NCI-H2171 treated with DMSO at 0.1 percent for 48 hours (cell line): ENCODE results near the gene TTC33.
A peak's percentile ranks its signal among the peaks of the same experiment; 100 is the strongest.
"Not testable (repeated sequence)": the region's sequence is repeated elsewhere in the genome, so short reads cannot be mapped to it uniquely, and the experiment has no call there.

Experiments used
- DNase-seq: peaks from one replicate; lab custom pipeline; 2025; lab: John Stamatoyannopoulos, UW

TTC33 gene

DNA sequence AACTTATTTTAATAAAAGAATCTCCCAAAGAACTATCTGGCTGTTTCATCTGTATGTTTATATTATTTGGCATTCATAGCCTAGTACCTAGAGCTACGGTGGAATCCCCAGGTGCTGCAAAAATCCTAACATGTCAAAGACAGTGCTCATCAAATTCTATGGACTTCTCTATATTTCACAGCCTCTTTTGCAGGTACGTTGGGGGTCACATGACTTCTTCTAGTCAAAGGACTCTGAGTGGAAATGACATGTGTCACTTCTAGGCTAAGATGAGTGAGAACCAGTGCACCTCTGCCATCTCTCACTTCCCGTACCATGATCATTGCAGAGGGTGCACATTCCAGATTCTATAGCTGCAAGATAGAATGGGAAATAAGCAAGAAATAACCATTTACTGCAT lies 148.6 kb downstream of the TTC33 start:
- no peak for DNase-seq

DNA sequence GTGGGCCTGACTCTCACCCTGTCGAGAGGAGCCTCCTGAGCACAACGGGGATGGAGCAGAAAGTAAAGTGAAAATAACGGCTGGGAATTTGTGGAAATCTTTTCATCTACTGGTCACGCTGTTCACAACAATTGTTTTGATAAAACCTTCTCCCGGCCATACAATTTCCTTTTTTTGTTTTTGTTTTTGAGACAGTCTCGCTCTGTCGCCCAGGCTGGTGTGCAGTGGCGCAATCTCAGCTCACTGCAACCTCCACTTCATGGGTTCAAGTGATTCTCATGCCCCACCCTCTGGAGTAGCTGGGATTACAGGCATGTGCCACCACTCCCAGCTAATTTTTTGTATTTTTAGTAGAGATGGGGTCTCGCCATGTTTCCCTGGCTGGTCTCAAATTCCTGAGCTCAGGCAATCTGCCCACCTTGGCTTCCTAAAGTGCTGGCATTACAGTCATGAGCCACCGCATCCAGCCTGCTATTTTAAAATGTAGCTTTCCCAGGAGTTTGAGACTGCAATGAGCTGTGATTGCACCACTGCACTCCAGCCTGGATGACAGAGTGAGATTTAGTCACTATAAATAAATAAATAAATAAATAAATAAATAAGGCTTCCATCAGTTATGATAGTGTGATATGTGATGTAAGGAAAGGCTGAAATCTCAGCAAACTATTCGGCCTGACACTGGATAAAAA lies 149.5 kb downstream of the TTC33 start:
- DNase-seq: no peak

GRCh38 chr5:40605295-40605958 lies 150.3 kb downstream of the TTC33 start:
- no peak for DNase-seq

DNA sequence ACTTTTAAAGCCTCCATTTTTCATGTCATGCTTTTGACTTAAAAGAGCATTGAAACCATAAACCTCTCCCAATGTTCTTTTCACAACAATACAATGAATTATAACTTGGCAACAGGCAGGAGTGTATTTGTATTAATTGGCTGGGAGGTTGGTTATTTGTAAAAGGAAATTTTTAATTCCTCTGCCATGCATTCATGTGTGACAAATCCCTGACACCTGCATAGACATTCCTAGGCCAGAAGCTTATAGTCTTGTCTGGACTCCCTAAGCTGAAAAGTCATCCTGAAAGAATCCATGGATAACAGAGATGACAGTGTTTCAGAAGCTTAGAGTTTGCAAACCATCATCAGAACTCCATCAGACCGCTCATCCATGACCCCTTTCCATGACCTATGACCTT lies 152.4 kb downstream of the TTC33 start:
- DNase-seq: no peak

GRCh38 chr5:40601198-40601868 lies 154.4 kb downstream of the TTC33 start:
- no peak for DNase-seq

DNA sequence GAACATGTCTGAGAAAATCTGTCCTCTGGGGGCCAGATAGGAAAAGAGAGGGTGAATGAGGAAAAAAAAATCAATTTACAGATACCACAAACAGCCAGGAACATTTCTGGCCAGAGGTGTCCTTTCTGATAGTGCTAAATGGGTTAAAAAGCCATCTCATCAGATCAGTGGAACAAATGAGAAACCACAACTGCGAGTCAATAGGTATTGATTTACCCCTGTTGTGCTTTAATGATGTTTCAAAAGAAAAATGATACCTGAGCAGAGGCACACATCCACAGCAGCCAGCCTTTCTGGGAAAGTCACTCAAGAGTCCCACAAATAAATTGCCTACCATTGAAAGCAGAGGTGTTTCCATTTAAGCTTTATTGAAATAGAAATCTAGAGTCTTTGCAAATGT lies 155.4 kb downstream of the TTC33 start:
- DNase-seq: no peak

DNA sequence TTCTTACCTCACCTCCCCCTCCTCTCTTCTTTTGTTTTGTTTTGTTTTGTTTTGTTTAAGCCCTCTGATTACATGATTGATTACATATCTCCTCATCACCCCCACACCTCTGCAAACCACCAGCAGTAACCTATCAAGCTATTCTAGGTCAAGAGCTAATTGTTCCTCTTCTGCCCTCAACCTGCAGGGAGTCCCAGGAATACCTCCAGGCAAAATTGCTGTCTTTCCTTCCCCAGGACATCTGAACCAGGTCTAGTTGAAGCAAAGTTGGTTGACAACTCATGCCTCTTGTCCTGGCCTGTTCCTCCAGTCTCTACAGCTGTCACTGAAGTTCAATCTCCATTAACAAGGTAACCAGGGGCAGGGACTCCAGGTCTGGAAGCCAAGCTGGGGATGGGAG lies 156.1 kb downstream of the TTC33 start:
- DNase-seq: no peak

DNA sequence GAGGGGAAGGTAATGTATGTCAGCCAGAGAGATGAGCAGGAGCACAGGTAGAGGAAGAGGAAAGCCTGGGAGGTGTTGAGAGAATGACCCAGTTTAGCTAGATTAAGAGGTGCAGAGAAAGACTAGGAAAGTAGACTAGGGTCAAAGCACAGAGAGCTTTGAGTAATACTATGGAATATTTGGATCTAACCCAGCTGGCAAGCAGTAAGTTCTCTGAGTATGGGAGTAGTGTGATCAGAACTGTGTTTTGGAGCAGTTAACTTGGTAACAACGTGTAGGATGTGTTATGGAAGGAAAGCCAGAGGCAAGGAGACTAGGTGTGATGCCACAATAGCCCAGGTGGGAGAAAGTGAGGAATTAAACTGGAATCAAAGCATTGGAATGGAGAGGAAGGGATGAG lies 160.9 kb downstream of the TTC33 start:
- no peak for DNase-seq

GRCh38 chr5:40591727-40592396 lies 163.9 kb downstream of the TTC33 start:
- DNase-seq: not testable (repeated sequence)

DNA sequence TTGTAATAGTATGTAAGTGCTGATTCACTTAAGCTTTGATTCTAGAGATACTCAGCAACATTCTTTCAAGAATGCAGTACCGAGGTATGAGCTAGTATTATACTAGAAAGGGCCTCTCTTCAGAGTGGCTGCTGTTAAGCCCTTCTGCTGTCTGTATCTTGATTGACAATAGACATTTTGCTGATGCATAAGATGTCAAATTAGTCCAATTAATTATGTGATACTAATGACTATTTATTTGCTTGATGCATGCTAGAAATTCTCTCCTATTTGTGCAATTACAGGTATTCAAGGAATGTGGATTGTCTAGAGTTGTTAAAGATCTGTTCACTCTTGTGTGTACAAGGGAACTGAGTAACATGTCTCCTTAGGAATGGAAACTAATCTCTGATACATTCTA lies 168.4 kb downstream of the TTC33 start:
- no peak for DNase-seq

DNA sequence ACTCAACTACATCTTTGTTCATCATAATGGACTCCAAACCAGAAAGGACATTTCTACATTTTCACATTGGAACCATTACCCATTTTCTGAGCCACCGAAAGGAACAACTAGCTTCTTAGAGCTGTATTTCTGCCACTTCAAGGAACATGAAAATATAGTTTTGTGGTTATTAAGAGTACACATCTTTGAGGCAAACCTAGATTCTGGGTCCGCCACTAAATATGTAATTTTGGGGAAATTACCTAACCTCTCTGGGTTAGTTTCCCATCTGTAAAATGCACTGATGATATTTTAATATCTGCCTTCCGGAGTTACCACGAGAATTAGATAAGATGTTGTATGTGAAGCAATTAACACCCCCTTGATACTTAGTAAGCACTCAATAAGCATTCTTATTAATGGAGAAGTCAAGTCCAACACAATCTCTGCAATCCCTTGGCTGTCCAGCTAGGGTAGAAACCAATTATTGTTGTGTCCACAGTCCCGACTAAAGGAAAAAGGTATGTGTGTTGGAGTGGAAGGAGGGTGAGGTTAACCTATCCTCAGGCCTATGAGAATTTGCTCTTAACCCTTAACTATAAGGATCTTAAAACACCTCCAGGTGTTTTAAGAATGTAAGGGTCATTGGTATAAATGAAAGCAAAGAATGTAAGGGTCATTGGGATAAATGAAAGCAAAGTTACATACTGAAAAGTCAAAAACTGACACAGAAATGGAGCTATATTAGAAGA lies 170.1 kb downstream of the TTC33 start:
- no peak for DNase-seq

DNA sequence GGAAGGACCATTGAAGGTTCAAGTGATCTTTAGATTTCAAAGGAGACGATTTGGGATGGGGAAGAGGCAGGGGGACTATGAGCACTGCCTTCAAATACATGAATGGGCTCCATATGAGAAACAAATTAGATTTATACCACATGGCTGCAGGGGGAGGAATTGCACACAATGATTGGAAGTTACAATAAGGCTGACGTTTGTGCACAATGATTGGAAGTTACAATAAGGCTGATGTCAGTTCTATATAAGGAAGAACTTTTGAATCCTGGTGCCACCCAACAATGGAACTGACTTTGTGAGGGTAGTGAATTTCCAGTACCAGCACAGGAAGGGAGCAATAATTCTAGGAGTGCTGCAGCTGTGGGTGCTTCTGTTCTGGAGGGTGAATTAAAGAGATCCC lies 171.7 kb downstream of the TTC33 start:
- DNase-seq: no peak

DNA sequence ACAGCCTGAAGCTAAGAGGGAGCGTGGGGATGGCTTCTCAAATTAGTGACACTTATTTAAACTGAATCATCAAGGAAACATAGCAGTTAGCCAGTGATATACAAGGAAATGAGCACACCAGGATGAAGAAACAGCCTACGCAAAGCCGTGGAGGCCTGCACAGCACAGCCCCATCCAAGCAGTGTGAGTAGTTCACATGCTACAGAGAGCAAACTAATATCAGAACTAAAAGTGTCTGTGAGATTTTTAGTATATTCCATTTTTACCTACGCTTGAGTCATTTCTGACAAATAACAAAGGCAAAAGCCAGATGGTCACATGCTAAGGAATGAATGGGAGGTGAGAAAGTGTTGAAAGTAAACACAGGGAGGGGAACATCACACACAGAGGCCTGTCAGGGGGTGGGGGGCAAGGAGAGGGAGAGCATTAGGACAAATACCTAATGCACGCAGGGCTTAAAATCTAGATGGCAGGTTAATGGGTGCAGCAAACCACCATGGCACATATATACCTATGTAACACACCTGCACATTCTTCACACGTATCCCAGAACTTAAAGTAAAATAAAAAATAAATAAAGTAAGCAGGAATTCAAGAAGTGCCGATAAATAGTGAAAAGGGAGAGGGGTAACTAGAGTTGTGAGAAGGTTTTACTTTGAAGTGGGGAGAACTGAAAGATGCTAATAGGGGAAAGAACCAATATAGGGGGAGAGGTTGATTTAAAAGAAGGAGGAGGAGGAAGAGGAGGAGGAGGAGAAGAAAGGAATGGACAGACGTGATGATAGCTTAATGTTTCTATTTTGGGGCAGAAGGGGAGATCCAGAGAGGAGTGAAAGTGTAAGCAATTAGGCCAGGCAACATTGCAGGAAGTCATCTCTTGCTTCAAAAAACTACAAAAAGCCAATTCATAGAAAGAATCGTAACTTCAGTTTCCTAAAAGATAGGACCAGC lies 177.0 kb downstream of the TTC33 start:
- DNase-seq: no peak

GRCh38 chr5:40577718-40578117 lies 178.0 kb downstream of the TTC33 start:
- DNase-seq: no peak

GRCh38 chr5:40575921-40576320 lies 179.8 kb downstream of the TTC33 start:
- DNase-seq: no peak

GRCh38 chr5:40575411-40575810 lies 180.3 kb downstream of the TTC33 start:
- no peak for DNase-seq

- DNase-seq: peak; percentile 7
Observed at GRCh38 chr5:40572937-40573336, 182.8 kb downstream of the TTC33 start.

DNA sequence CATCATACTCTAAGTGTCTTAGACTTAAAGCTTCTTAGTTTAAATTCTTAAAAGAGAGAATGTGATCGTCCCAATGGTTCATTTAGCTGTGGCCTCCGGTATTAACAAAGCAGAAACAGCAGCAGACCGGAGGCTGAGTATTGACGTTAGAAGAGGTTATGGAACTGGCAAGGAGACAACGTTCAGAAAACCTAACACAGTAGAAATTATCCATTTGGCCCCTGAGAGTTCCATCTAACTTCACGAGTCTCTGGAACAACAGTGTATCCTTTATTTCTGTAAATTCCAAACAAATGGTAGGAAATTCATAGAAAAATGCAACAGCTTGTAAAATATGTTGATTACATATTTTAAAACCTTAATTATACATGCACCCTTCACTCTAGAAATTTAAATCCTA lies 183.4 kb downstream of the TTC33 start:
- no peak for DNase-seq

DNA sequence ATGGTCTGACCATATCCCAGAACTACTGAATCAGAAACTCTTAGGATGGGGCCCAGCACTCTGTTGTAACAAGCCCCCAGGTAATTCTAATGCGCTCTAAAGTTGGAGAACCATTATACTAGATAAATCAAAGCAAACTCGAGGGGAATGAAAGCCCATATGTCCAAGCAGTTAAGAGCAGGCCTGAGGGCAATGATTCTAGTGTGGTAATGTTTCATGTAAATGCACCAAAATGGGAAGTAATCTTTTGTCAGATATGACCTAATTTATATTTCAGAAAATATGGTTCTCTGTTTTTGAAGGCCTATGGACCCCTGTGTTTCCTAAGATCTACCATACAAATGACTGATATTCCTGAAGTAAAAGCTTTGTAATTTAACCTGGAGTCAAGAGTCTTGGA lies 184.0 kb downstream of the TTC33 start:
- DNase-seq: no peak

DNA sequence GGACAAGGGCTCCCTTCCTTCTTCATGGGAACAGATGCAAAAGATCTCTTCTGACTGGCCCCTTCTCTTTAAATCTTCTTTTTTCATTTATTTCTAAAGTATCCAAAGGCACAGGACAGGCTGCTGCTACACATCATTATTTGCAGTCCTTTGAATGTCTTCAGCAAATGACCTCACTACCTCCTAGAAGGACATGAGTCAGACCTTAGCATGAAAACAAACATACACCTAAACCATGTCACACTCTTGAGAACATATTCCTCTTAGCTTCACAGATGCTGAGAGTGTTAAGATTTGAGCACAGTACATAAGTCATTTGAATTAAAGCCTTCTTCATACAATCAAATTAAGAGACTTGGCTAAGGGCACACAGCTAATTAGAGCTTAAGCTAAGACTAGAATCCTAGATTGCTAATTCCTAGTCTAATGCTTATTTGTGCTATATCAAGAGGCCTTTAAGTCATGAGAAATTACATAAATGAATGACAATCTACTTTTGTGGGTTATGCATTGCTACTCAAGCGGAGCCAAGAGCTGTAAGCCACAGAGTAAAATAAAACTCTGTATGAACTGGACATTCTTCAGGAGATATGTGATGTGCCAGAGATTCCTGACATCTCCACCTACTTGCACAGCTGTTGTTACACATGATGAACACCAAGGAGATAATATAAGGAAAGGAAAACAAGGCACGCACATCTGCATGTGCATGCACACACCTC lies 185.2 kb downstream of the TTC33 start:
- DNase-seq: no peak
